Measurements from ENCODE around the gene CKS1B.

CKS1B gene

GRCh38 chr1:154974102-154974807, at the start of gene CKS1B:
Gene CKS1B, plus strand, starts transcription at chr1:154974681. Its CDS starts 65 bp downstream, at chr1:154974746.
- H3K4me1 Mint-ChIP-seq (ENCODE audit: low read depth): peaks cover 28% of the 10 kb centered on the region
- no peaks in the 10 kb centered on the region for H3K27me3 Mint-ChIP-seq (ENCODE audit: low read depth)
- H3K27ac Mint-ChIP-seq: no peak within 1 kb of the TSS
- no peak within 1 kb of the TSS for H3K4me3 Mint-ChIP-seq
- no peaks in the 10 kb centered on the region for H3K9me3 Mint-ChIP-seq
- peaks cover 20% of the 10 kb centered on the region for H3K36me3 Mint-ChIP-seq (ENCODE audit: low read depth)

DNA sequence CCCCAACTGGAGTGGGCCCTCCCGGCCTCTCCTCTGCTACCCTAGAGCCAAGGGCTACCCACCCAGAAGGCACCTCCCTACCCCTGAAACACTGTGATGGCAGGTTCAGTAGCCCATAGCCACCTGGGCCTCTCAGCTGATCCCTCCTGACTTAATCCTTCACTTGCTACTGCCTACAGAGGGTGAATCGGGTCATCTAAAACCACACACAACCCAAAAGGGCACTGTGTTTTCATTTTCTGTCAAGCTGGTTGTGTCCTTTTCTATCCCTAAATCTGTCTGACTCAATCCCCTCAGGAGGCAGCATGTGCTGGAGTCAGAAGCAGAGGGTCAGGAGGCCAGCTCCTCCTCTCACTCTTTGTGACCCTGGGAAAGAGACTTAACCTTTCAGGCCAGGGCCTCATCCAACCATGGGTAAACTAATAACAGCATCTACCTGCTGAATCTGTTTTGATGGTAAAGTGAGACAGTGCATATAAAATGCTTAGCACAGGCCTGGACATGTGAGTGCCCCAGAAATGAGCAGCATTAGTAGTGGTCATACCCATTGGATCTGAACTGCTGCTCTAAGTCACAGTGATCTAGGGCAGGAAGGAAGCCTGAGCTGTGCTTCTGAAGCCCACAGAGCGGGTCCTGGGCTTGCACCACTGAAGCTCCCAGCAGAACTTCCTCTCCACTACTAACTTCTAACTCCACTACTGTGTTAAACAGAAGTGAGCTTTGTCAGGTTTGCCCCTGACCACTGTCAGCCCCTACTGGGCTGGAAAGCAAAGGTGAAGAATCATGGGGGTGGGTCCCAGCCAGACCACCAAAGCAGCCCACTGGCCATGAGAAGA, 48.9 kb upstream of the CKS1B start:
- Mint-ChIP-seq H3K27ac (peak overlapping the region; percentile 73), H3K4me3 (no peak overlapping the region), H3K36me3 (ENCODE audit: low read depth) (peaks cover 38% of the 10 kb centered on the region)

GRCh38 chr1:154926201-154926600, 48.3 kb upstream of the CKS1B start:
- Mint-ChIP-seq H3K27me3 (ENCODE audit: low read depth) (no peaks in the 10 kb centered on the region), H3K36me3 (ENCODE audit: low read depth) (peaks cover 38% of the 10 kb centered on the region), H3K9me3 (no peaks in the 10 kb centered on the region), H3K4me3 (no peak overlapping the region), H3K4me1 (ENCODE audit: low read depth) (peaks cover 19% of the 10 kb centered on the region), H3K27ac (peak overlapping the region; percentile 44)

More for the DNA sequence above, 48.9 kb upstream of the CKS1B start:
- Mint-ChIP-seq H3K27me3 (ENCODE audit: low read depth) (no peaks in the 10 kb centered on the region), H3K9me3 (no peaks in the 10 kb centered on the region), H3K4me1 (ENCODE audit: low read depth) (peaks cover 20% of the 10 kb centered on the region)

- Mint-ChIP-seq H3K27me3 (ENCODE audit: low read depth) (no peaks in the 10 kb centered on the region), H3K36me3 (ENCODE audit: low read depth) (peaks cover 18% of the 10 kb centered on the region), H3K27ac (no peak overlapping the region), H3K9me3 (no peaks in the 10 kb centered on the region), H3K4me1 (ENCODE audit: low read depth) (peaks cover 15% of the 10 kb centered on the region), H3K4me3 (no peak overlapping the region)
Observed at GRCh38 chr1:154931940-154932487, 42.5 kb upstream of the CKS1B start.

- Mint-ChIP-seq H3K36me3 (ENCODE audit: low read depth) (peaks cover 9% of the 10 kb centered on the region), H3K4me3 (no peak overlapping the region), H3K4me1 (ENCODE audit: low read depth) (peaks cover 30% of the 10 kb centered on the region), H3K27ac (no peak overlapping the region), H3K9me3 (no peaks in the 10 kb centered on the region), H3K27me3 (ENCODE audit: low read depth) (no peaks in the 10 kb centered on the region)
Observed at GRCh38 chr1:154934358-154934948, 40.0 kb upstream of the CKS1B start.

GRCh38 chr1:154935749-154936554, 38.5 kb upstream of the CKS1B start:
- Mint-ChIP-seq H3K4me1 (ENCODE audit: low read depth) (peaks cover 40% of the 10 kb centered on the region), H3K4me3 (peak overlapping the region; percentile 98), H3K36me3 (ENCODE audit: low read depth) (peaks cover 8% of the 10 kb centered on the region), H3K27ac (peak overlapping the region; percentile 96), H3K9me3 (no peaks in the 10 kb centered on the region), H3K27me3 (ENCODE audit: low read depth) (no peaks in the 10 kb centered on the region)

- Mint-ChIP-seq H3K4me1 (ENCODE audit: low read depth) (peaks cover 45% of the 10 kb centered on the region), H3K27me3 (ENCODE audit: low read depth) (no peaks in the 10 kb centered on the region), H3K4me3 (peak within 1 kb of the TSS; percentile 98), H3K9me3 (no peaks in the 10 kb centered on the region), H3K36me3 (ENCODE audit: low read depth) (peaks cover 8% of the 10 kb centered on the region), H3K27ac (peak within 1 kb of the TSS; percentile 96)
Observed at GRCh38 chr1:154936555-154937084, 37.9 kb upstream of the CKS1B start, which contains the start of gene PMVK. Gene PMVK, minus strand, starts transcription at chr1:154936719. Its CDS starts 34 bp downstream, at chr1:154936685.

- H3K27ac Mint-ChIP-seq: peak overlapping the region; percentile 96
- H3K27me3 Mint-ChIP-seq (ENCODE audit: low read depth): no peaks in the 10 kb centered on the region
- no peaks in the 10 kb centered on the region for H3K9me3 Mint-ChIP-seq
- H3K36me3 Mint-ChIP-seq (ENCODE audit: low read depth): peaks cover 8% of the 10 kb centered on the region
- peak overlapping the region; percentile 98 for H3K4me3 Mint-ChIP-seq
- H3K4me1 Mint-ChIP-seq (ENCODE audit: low read depth): peaks cover 51% of the 10 kb centered on the region
Observed at GRCh38 chr1:154937085-154937987, 37.1 kb upstream of the CKS1B start.

DNA sequence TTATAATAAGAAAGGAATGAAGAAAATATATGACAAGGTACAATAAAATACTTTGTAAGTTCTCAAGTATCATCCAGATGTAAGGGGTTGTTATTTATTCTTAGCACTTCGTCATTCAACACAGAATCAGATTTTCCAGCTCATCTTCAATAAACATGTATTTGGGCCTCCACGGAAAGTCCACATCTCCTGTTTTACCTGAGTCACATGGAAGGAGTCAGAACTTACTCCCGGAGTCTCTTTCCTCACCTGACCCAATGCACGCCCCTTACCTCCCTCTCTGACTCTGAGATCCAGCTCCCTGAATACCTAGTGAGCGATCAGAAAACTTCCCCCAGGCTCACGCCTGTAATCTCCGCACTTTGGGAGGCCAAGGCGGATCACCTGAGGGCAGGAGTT, 36.5 kb upstream of the CKS1B start:
- Mint-ChIP-seq H3K4me1 (ENCODE audit: low read depth) (peaks cover 58% of the 10 kb centered on the region), H3K4me3 (peak overlapping the region; percentile 98), H3K36me3 (ENCODE audit: low read depth) (peaks cover 8% of the 10 kb centered on the region), H3K9me3 (no peaks in the 10 kb centered on the region), H3K27ac (peak overlapping the region; percentile 96), H3K27me3 (ENCODE audit: low read depth) (no peaks in the 10 kb centered on the region)

DNA sequence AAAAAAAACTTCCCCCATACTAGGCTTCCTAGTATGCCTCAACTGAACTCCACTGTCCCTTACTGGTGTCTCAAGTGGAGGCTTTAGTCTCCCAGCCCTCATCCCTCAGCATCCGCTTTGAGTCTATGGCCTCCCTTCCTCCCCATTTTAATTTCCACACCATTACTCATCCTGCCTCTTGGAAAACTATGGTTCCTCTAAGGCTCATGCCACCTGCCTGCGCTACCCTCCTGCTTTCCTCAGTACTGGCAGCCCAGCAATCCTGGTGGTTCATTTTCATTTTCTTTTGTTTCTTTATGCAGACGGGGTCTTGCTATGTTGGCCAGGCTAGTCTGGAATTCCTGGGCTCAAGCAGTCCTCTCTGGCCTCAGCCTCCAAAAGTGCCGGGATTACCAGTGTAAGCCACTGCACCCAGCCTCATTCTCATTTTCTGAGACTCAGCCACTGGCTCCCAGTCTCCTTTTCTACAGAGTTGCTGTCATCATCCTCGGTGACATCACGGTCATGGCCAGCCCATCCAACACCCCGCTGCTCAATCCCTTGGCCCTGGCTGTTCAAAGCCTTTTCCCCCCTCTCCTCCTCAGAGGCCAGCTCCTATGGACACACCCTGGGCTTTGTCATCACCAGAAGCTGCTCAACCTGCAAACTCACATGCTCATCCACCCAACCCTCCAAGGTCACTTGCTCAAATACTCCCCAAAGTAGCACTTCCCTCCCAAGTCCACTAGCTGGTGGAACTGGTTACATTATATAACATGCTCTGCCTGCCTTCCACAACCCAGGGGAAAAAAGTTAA, 35.7 kb upstream of the CKS1B start:
- peak overlapping the region; percentile 71 for H3K4me3 Mint-ChIP-seq
- H3K4me1 Mint-ChIP-seq (ENCODE audit: low read depth): peaks cover 64% of the 10 kb centered on the region
- H3K27me3 Mint-ChIP-seq (ENCODE audit: low read depth): no peaks in the 10 kb centered on the region
- H3K9me3 Mint-ChIP-seq: no peaks in the 10 kb centered on the region
- H3K36me3 Mint-ChIP-seq (ENCODE audit: low read depth): peaks cover 8% of the 10 kb centered on the region
- H3K27ac Mint-ChIP-seq: peak overlapping the region; percentile 96

DNA sequence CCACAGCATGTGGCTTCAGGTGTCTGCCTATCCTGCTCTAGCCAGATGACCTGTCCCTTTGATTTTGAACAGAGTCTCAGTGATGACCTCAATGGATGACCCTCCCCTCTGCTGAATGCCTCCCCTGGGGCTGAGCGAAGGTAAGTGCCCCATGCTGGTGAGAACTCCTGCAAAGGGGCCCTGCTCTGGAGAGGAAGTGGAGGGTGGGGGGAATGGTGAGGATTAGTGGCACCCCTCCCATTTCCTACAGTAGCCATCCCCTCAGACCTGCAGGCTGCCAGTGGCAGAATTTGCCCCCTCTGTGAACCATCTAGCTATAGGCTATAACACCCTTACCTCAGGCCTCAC, 34.3 kb upstream of the CKS1B start:
- Mint-ChIP-seq H3K4me3 (no peak overlapping the region), H3K4me1 (ENCODE audit: low read depth) (peaks cover 67% of the 10 kb centered on the region), H3K36me3 (ENCODE audit: low read depth) (peaks cover 18% of the 10 kb centered on the region), H3K27ac (peak overlapping the region; percentile 68), H3K9me3 (no peaks in the 10 kb centered on the region), H3K27me3 (ENCODE audit: low read depth) (no peaks in the 10 kb centered on the region)

DNA sequence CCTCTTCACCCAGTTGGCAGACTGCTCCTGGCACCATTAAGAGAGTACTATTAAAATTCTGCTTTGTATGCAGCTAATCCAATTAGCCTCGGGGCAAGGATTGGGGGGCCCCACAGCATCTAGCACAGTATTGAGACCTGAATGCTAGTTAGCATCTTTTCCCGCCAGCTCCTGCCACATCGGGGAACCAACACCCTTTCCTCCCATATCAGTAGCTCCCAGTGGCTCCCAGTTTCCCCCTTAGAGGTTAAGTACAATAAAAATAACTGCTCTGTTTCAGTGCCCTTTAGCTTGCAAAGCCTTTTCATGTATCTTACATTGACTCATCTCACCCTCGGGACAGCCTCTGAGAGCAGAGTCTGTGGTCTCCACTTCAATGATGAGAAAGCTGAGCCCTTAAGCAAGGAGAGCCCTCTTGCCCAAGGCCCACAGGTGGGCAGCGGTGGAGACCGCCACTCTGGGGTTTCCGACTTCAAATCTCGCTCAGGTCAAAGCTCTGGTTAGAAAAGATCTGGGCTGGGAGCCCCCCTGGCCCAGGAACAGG, 33.8 kb upstream of the CKS1B start:
- peaks cover 18% of the 10 kb centered on the region for H3K36me3 Mint-ChIP-seq (ENCODE audit: low read depth)
- peak overlapping the region; percentile 68 for H3K27ac Mint-ChIP-seq
- no peaks in the 10 kb centered on the region for H3K9me3 Mint-ChIP-seq
- peak overlapping the region; percentile 8 for H3K4me3 Mint-ChIP-seq
- H3K27me3 Mint-ChIP-seq (ENCODE audit: low read depth): no peaks in the 10 kb centered on the region
- H3K4me1 Mint-ChIP-seq (ENCODE audit: low read depth): peaks cover 66% of the 10 kb centered on the region
